Ishikawa (cell line): Measurements from ENCODE around the gene CSHL1.
"Not testable (repeated sequence)": the region's sequence is repeated elsewhere in the genome, so short reads cannot be mapped to it uniquely, and the experiment has no call there.

Experiments
- EP300 ChIP-seq: IDR thresholded peaks from 2 replicates; pipeline ENCODE4 v1.6.1; 2012; ENCODE audit warnings: borderline replicate concordance
- MAX ChIP-seq: IDR thresholded peaks from 2 replicates; pipeline ENCODE4 v1.6.1; 2012
- RAD21 ChIP-seq: IDR thresholded peaks from 2 replicates; pipeline ENCODE4 v1.6.1; 2012; ENCODE audit warnings: low read depth
- REST ChIP-seq: IDR thresholded peaks from 2 replicates; pipeline ENCODE4 v1.6.1; 2012; ENCODE audit warnings: low read depth, mild to moderate bottlenecking
- TAF1 ChIP-seq: IDR thresholded peaks from 2 replicates; pipeline ENCODE4 v1.6.1; 2012; ENCODE audit warnings: low read depth, mild to moderate bottlenecking
- TCF12 ChIP-seq: IDR thresholded peaks from 2 replicates; pipeline ENCODE4 v1.6.1; 2012; ENCODE audit warnings: low read depth

- not testable (repeated sequence) for TF ChIP-seq TCF12, MAX, REST, EP300, TAF1
- peak; percentile 11; the same call in 1 of the 2 replicates for TF ChIP-seq RAD21
Observed at GRCh38 chr17:63892316-63893037, 18.6 kb downstream of the CSHL1 start.
